A549 treated with GW870086 at 1 μM for 4 hours (cell line): Measurements from ENCODE around the gene TRIM46. TPM values are rescaled to one million over a fixed set of nuclear protein-coding genes. Genes with fewer than 3 reads are reported as not detected.

Source experiments
- total RNA-seq: library from RNA; stranded (reverse); fragments of 200-300 nt; extraction: Qiagen RNA extraction; gene quantifications from 5 replicates; pipeline ENCODE4 v1.2.3, GENCODE V29; 2022; ENCODE audit warnings: low read depth

Gene TRIM46, protein sequence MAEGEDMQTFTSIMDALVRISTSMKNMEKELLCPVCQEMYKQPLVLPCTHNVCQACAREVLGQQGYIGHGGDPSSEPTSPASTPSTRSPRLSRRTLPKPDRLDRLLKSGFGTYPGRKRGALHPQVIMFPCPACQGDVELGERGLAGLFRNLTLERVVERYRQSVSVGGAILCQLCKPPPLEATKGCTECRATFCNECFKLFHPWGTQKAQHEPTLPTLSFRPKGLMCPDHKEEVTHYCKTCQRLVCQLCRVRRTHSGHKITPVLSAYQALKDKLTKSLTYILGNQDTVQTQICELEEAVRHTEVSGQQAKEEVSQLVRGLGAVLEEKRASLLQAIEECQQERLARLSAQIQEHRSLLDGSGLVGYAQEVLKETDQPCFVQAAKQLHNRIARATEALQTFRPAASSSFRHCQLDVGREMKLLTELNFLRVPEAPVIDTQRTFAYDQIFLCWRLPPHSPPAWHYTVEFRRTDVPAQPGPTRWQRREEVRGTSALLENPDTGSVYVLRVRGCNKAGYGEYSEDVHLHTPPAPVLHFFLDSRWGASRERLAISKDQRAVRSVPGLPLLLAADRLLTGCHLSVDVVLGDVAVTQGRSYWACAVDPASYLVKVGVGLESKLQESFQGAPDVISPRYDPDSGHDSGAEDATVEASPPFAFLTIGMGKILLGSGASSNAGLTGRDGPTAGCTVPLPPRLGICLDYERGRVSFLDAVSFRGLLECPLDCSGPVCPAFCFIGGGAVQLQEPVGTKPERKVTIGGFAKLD
- total RNA-seq, result 1.8 to 2.9 TPM (median 2.6 TPM) in 5 replicates

DNA sequence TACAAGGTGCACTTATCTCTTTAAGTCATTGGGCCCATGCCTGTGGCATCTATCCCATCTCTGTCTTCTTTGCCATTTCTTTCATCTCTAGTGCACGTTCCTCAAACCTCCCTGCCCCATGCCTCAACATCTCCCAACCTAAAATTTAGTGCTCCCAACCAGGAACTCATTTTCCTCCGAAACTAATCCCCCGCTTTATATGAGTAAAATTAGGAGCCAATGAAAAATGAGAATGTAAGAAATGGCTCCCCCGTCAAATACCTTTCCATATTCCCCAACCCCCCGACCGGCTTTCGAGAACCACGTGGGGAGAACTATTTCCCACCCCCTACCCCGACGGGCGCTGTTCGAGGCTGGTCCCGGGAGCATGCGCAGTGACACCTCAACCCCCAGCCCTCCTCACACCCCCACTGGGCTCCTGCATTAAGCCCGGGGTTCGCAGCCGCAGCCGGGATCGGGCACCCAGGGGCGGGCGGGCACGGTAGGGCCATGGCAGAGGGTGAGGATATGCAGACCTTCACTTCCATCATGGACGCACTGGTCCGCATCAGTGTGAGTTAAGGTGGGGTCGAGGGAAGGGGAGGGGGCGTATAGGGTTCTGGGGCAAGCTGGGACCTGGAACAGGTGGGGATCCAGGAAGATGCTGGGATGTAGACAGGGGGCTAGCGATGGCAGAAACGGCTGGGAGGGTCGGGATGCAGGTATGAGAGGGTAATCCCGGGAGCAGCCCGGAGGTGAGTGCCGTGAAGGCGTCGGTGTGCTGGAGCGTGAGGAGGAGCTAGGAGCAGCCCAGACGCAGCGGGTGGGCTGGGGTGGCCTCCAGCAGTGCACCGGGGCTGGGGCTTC is at the start of gene TRIM46:
Gene TRIM46, plus strand, starts transcription at position 372 of the 846 bp plus-strand sequence. Its CDS starts 118 bp downstream, at position 490.

DNA sequence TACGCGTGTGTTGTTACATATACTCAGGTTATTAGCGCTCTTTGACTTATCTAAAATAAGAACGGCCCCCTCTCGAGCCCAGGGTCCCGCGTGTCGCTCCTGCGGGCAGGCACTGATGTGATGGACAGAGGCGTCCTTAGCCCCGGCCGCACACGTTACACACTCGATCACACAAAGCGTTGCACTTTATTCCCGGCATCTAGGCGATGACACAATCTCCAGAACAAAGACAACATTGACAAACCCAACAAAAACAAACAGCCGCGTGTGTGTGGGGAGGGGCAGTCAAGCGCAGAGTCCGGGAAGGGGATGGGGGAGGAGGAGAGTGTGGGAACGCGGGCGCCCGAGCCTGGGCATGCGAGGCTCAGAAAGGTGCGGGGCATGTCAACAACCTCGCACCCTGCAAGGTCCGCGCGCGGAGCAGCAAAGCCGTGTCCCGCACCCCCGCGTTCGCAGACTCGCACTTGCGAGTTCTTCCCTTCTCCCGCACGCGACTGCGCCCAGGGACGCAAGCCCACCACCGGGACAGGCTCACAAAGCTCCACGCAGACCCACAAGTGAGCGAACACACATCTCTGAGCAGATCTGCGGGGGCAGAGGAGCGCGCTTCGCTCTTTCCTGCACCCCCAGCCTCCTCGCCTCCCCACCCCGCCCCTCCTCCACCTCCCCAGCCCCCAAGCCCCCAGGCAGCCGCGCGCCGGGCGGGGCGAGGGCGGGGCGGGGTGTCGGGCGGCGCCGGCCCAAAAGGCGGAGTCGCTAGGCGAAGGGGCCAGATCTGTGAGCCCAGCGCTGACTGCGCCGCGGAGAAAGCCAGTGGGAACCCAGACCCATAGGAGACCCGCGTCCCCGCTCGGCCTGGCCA is 46.3 kb upstream of the TRIM46 start, which contains the start of gene EFNA1:
Gene EFNA1, plus strand, starts transcription at position 772 of the 862 bp plus-strand sequence. CDS start 102 bp downstream, outside the sequence.

DNA sequence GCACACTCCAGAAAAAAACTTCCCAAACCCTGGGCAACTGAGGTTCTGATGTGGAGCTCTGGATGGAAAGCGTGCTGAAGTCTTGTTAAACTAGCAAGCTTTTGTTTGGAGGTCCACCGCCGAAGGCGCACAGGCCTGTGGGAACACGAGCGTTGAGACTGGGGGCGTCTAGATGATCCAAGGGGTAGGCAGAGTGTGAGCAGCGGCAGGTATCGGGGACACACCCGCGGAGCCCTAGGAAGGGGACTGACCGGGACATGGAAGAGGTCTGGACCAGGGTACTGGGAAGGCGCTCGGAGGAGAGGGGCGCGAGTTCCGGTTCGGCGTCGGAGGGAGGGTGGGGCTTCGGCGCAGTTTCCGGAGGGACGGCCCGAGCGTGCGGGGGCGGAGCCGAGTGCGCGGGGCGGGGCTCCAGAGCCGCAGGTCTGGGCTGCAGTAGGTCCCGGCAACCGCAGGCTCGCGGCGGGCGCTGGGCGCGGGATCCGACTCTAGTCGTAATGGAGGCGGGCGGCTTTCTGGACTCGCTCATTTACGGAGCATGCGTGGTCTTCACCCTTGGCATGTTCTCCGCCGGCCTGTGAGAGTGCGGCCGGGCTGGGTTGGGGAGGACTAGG is 38.1 kb upstream of the TRIM46 start, which contains the start of gene SLC50A1:
Gene SLC50A1, plus strand, starts transcription at position 438 of the 614 bp plus-strand sequence. Its CDS starts 60 bp downstream, at position 498.

DNA sequence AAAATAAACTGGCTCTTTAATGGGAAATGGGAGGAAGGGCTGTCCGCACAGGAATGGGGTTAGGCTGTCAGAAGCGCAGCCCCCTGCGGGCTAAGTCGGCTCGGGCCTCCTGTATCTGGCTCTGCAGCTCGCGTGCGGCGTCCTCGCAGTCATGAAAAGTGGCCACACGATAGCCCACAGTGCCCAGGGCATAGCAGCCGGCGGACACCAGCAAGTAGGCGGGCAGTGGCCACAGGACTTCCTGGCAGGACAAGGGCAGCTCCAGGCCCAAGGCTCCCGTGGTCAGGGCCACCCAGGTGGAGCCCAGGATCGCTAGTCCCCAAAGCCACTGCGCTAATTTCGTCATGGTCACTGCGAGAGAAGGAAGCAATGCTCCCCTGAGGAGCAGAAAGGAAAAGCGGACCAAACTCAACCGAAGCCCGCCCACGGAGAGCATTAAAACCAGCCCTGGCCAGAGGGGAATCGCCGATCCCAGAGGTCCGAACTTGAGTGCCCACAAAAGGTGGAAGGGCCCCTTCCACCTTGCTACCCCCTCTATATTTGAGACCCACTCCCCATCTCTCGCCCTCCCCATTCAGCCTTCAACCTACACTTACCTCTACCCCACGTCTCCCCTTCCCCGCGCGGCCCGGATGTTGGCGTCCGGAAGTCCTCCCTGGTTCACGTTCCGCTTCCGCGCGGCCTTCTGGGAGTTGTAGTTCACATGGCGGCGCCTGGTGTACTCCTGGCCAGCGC is 33.6 kb upstream of the TRIM46 start, which contains the start of gene DPM3:
Gene DPM3, minus strand, starts transcription at position 637 of the 735 bp plus-strand sequence. Its CDS starts 291 bp downstream, at position 346.

DNA sequence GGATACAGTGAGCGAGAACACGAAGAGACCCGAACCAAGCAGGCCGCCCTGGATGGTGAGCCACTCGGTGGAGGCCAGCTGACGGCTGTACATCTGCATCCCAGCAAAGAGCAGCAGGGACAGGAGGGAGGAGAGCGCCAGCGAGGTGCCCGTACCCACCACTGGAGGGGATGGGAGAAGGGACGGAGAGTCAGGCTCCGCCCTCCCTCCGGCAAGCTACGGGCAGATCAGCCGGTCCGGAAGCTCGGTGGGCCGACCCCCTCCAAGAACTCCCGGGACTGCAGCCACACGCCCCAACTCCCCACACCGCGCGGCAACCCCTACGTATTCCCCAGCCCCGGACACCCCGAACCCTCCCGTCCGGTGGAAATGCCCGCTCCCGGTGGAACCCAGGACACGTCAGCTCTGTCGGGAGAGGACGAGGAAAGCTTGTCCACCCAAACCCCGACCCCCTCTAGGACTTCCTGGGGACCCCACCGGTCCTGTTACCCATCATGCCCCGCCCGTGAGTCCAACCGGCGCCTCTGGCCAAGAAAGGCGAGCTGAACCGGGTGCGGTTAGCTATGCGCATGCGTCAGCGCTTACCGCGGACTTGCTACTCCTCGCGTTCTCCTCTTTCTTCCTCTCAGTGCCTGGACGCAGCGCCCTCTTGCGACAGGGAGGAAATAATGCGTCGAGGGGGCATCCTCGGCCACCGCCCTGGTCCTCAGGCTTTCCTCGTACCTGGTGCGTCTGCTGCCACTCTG is 744 bp upstream of the TRIM46 start, which contains the start of gene KRTCAP2:
Gene KRTCAP2, minus strand, starts transcription at position 573 of the 746 bp plus-strand sequence. Its CDS starts 80 bp downstream, at position 493.

DNA sequence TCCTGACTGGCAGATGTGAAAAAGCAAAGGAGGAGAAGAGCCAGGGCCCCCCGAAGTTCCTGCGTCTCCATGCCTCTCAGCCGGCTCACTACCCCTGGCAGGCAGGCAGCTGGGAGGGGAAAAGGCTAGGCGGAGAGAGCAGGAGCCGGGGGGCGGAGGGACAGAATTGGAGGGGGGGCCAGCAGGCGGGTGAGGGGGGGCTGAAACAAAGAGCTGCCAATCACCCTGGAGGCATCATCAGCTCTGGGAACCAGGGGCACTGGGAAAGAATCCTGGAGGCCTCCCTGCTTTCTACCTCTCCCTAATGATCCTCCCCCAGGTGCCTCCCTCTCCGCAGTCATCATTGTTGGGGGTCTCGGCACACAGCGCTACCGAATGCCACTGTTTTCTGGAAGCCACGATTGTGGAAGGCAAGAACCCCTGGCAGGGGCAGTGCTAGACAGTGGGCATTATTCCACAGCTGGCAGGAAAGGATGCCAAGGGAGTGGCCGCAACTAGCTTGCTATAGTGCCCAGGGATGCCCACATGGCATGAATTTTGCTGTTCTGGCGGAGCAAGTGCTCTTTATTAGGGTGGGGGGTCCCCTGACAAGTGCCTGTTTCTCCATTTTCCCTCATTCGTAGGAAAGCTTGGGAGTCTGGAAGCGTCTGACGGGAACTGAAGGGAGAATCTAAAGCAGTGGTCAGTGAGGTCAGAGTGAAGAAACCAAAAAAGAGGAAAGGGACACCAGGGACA is 34.3 kb downstream of the TRIM46 start, which contains the start of gene THBS3:
Gene THBS3, minus strand, starts transcription at position 92 of the 735 bp plus-strand sequence. Its CDS starts 21 bp downstream, at position 71.

DNA sequence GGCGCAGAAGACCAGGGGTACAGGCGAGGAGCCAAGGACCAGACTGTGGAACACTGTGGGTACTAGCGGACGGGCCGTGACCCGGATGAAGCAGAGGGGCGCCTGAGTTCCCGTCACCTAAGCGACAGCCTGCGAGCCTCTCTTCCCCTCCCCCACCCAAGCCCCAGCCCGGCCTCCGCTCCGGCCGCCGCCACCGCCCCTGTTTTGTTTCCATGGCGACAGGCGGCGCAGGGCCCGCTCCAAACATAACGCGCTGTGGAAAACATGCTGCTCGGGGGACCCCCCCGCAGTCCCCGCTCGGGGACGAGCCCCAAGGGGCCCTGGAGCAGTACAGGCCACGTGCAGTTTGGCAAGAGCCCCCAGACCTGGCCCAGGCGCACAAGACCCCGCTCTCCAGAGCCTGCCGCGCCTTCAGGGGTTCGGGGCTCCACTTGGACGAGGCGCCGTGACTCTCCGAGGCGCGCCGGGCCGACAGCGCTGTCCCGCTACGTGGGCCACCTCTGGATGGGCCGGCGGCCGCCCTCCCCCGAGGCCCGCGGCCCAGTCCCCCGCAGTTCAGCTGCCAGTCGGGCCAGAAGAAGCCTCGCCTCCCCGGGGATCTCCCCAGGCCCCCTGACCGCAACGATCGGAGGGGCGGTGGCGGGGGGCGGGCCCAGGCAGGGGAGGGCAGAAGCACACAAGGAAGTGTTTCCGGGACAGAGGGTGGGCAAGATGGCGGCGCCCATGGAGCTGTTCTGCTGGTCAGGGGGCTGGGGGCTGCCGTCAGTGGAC is 35.1 kb downstream of the TRIM46 start, which contains the start of gene MTX1:
Gene MTX1, plus strand, starts transcription at position 155 of the 771 bp plus-strand sequence. Its CDS starts 110 bp downstream, at position 265.

Other genes with a start within 250 kb of the TRIM46 start
- 38.8 to 45.1 TPM (median 42.1 TPM) in 5 replicates for gene PMVK, start 237.1 kb upstream of the TRIM46 start, total RNA-seq
- 13.0 to 14.6 TPM (median 13.5 TPM) in 5 replicates for gene PBXIP1, start 217.8 kb upstream of the TRIM46 start, total RNA-seq
- gene PYGO2, start 212.1 kb upstream of the TRIM46 start, total RNA-seq, result 19.4 to 22.3 TPM (median 21.6 TPM) in 5 replicates
- gene SHC1, start 203.1 kb upstream of the TRIM46 start, total RNA-seq, result 199 to 255 TPM (median 244 TPM) in 5 replicates
- gene CKS1B, start 199.2 kb upstream of the TRIM46 start, total RNA-seq, result 304 to 367 TPM (median 343 TPM) in 5 replicates
- 39.8 to 46.3 TPM (median 44.9 TPM) in 5 replicates for gene FLAD1, start 190.5 kb upstream of the TRIM46 start, total RNA-seq
- 0.23 TPM in 1 of 5 replicates, not detected in the others for gene LENEP, start 180.3 kb upstream of the TRIM46 start, total RNA-seq
- gene ZBTB7B, start 171.0 kb upstream of the TRIM46 start, total RNA-seq, result 34.1 to 46.4 TPM (median 45.7 TPM) in 5 replicates
- gene DCST2, start 140.1 kb upstream of the TRIM46 start, total RNA-seq, result 0.17 to 0.80 TPM (median 0.29 TPM) in 5 replicates
- gene DCST1, start 140.0 kb upstream of the TRIM46 start, total RNA-seq, result not detected in 5 replicates
- 72.3 to 103 TPM (median 97.2 TPM) in 5 replicates for gene ADAM15, start 122.5 kb upstream of the TRIM46 start, total RNA-seq
- gene EFNA4, start 110.1 kb upstream of the TRIM46 start, total RNA-seq, result 12.2 to 13.0 TPM (median 12.4 TPM) in 5 replicates
- 6.9 to 11.0 TPM (median 10.3 TPM) in 5 replicates for gene EFNA3, start 95.0 kb upstream of the TRIM46 start, total RNA-seq
- 23.0 to 32.0 TPM (median 28.5 TPM) in 5 replicates for gene EFNA1, start 46.0 kb upstream of the TRIM46 start, total RNA-seq
- 30.2 to 37.7 TPM (median 35.4 TPM) in 5 replicates for gene SLC50A1, start 38.0 kb upstream of the TRIM46 start, total RNA-seq
- gene DPM3, start 33.3 kb upstream of the TRIM46 start, total RNA-seq, result 69.8 to 112 TPM (median 98.4 TPM) in 5 replicates
- 222 to 262 TPM (median 235 TPM) in 5 replicates for gene KRTCAP2, start 545 bp upstream of the TRIM46 start, total RNA-seq
- 6.0 to 10.7 TPM (median 8.4 TPM) in 5 replicates for gene THBS3, start 34.0 kb downstream of the TRIM46 start, total RNA-seq
- gene MTX1, start 34.8 kb downstream of the TRIM46 start, total RNA-seq, result 65.8 to 81.8 TPM (median 76.1 TPM) in 5 replicates
- 26.5 to 34.2 TPM (median 33.7 TPM) in 5 replicates for gene ENTREP3, start 81.6 kb downstream of the TRIM46 start, total RNA-seq
- 99.5 to 134 TPM (median 118 TPM) in 5 replicates for gene SCAMP3, start 88.5 kb downstream of the TRIM46 start, total RNA-seq
- 21.2 to 25.1 TPM (median 23.8 TPM) in 5 replicates for gene CLK2, start 99.7 kb downstream of the TRIM46 start, total RNA-seq
- 3.2 to 6.4 TPM (median 5.2 TPM) in 5 replicates for gene HCN3, start 103.6 kb downstream of the TRIM46 start, total RNA-seq
- gene PKLR, start 127.6 kb downstream of the TRIM46 start, total RNA-seq, result not detected in 5 replicates
- gene FDPS, start 135.0 kb downstream of the TRIM46 start, total RNA-seq, result 155 to 179 TPM (median 165 TPM) in 5 replicates
- 40.2 to 54.7 TPM (median 53.4 TPM) in 5 replicates for gene RUSC1, start 147.0 kb downstream of the TRIM46 start, total RNA-seq